HG02678 (cell line): ENCODE data around the gene COL27A1.

Experiments used
- ATAC-seq: cut with Tn5 transposase; IDR thresholded peaks from one replicate; pipeline ENCODE4 v1.9.1; 2021; ENCODE audit warnings: mild to moderate bottlenecking, moderate library complexity; ENCODE audit not compliant: unreplicated experiment

The COL27A1 gene

DNA sequence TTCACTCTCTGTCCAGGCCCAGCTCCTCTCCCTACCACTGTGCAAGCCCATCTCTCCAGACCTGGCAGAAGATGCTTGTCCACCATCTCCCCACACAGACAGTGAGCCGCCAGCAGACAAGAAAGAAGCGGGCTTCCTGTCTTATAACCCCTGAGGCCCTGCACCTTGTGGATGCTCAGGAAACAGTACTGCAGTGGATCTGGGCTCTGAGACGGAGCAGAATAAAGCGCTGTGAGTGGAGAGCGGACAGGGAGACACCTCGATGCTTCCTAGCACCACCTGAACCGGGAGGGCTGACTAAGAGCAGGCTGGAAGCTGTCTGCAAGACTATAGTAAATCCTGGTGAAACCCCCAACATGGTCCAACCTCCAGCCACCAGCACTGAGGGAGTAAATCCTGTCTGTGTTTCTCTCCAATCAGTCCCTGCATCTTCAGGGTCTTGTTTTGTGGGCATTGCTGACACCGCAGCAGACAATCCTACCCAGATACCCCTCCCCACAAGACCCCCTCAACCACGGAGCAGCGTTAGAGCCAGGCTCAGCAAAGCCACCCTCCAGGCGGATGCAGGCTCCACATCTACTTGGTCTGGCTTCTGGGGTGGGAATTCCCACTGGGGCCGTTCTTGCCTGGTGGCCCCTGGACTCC, 193.0 kb downstream of the COL27A1 start:
- no peak for ATAC-seq

GRCh38 chr9:114348906-114349482, 193.7 kb downstream of the COL27A1 start:
- peak; percentile 95 for ATAC-seq

GRCh38 chr9:114349713-114350480, 194.6 kb downstream of the COL27A1 start:
- no peak for ATAC-seq

GRCh38 chr9:114350636-114351401, 195.5 kb downstream of the COL27A1 start:
- ATAC-seq, result no peak

DNA sequence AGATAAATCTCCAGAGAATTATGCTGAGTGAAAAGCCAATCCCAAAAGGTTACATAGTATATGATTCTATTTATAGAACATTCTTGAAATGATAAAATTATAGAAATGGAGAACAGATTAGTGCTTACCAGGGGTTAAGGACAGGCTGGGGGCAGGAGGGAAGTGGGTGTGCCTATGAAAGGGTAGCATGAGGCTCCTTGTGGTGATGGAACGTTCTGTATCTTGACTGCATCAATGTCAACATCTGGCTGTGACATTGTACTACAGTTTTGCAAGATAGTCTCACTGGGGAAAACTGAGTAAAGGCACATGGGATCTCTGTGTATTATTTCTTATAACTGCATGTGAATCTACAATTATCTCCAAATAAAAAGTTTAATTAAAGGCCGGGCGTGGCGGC, 196.6 kb downstream of the COL27A1 start:
- ATAC-seq, result no peak

DNA sequence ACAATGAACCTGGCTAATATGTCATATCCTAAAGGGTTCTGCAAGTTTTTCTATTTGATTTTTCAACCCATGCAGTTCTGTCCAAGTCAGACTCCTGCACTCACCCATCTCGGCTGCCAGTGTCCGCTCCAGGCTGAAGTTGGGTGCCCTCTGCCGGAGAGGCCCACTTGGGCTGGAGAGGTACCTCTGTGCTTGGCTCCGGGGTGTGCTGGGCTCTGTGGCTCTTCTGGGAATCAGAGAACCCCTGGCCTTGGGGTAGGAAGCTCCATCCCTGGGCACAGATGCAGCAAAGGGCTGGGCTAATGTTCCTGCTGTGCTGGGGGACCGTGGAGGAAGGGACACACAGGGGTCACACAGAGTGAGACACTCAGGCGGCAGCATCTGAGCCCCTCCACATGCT, 200.5 kb downstream of the COL27A1 start:
- no peak for ATAC-seq

DNA sequence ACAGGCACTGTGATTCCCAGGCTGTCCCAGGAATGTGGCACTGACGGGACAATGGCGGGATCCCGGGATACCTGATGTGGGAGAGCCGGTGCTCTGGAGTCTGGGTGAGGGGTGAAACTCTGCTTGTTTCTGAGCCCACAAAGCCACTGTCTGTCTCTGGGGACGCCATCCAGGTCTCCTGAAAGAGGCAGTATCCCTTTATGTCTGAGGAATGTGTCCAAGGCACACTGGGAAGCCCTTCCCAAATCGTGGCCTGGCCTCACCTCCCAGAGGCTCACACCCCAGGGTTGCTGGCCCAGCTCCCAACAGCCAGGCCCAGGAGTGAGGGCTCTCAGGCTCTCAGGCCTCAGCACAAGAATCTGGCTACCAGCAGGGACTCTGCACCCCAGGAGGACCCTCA, 201.5 kb downstream of the COL27A1 start:
- no peak for ATAC-seq

DNA sequence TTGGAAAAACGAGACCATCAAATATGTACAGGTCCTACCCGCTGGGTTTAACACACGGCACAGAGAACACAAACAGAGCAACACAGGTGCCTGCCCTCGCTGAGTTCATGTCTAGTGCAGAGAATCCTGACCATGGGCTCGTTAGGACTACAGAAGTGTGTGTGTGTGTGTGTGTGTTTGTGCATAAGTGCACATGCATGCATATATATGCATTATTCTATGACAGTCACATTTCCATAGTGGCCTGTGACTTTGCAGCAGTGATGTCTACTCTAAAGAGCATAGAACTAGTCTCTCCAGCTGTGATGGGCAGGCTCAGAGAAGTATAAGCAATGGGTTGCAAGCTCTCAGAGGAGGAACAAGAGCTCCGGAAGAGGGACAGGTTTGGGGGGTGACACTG, 202.0 kb downstream of the COL27A1 start:
- ATAC-seq, result no peak

DNA sequence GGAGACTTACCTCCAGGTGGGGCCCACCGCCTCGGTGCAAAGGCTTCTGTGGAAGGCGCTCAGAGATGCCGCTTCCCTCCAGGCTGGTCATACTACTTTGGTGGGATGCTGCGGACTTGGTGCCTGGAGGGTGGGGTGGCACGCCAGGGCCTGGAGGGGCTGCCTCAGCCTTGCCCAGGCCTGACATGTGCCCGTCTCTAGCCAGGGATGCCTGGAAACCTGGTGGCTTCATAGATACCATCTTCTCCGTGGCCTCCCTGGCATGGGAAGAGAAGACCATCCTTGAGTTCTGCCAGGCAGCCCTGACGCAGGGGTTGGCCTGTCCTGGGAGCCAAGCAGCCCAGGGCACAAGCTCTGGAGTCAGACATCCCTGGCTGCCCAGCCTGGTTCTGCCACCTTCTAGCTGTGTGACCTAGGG, 202.6 kb downstream of the COL27A1 start:
- no peak for ATAC-seq

GRCh38 chr9:114359801-114360200, 204.5 kb downstream of the COL27A1 start:
- ATAC-seq, result no peak

DNA sequence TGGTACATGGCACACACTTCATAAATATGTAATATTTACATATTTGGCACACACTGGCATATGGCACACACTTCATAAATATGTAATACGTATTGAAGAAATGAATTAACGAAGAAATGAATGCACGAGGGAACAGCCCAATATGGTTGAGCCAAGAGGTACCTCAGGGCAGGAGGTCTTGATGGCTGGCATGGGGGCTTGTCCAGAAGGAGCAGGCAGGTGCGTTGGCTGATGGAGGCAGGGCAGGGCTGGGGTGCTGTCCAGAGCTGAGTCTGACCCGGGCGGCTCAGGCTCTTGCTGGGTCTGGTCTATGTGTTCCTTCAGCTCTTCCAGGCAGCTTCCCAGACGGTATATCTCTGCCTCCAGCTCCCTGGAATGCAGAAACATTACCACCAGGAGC, 206.2 kb downstream of the COL27A1 start:
- no peak for ATAC-seq
